SK-N-MC (cell line): ENCODE results near the gene RBM23.

Experiments
- EZH2 ChIP-seq: fragments of 200-600 bp; sonication (generic); IDR thresholded peaks from one replicate; pipeline ENCODE4 v1.6.1; 2017; ENCODE audit warnings: antibody characterized with exemption
- POLR2AphosphoS5 ChIP-seq: IDR thresholded peaks from 2 replicates; pipeline ENCODE4 v1.6.1; 2012; ENCODE audit warnings: mild to moderate bottlenecking, low read depth, low read length, borderline replicate concordance

GRCh38 chr14:22922294-22922693 is 3.3 kb upstream of the RBM23 start:
- no peak for TF ChIP-seq POLR2AphosphoS5
- TF ChIP-seq EZH2, result no peak
